ENCODE results near the gene DHX35. TPM values are rescaled to one million over a fixed set of nuclear protein-coding genes. Genes with fewer than 3 reads are reported as not detected.
"Not testable (repeated sequence)": the region's sequence is repeated elsewhere in the genome, so short reads cannot be mapped to it uniquely, and the experiment has no call there.

DHX35 gene
- total and polyA plus RNA-seq, 7 experiments from 2014 or later, result 4.7 to 13.3 (median 10.5) TPM

DNA sequence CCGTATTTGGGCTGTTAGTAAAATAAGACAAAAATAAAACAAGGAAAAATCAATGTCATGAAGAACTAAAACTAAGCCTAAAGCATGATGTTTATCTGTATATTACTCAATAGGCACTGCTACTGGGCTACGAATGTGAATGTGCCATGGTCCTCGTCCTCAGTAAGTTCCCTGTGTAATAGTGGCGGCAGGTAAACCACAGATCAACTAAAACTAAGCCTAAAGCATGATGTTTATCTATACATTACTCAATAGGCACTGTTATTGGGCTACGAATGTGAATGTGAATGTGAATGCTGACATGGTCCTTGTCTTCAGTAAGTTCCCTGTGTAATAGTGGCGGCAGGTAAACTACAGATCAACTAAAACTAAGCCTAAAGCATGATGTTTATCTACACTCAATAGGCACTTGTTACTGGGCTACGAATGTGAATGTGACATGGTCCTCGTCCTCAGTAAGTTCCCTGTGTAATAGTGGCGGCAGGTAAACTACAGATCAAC lies 1.9 kb upstream of the DHX35 start:
- DNase-seq; ATAC-seq; H3K27me3 Mint-ChIP-seq; CTCF ChIA-PET; H3K36me3 ChIP-seq (ENCODE audit: control insufficient read depth in 2 of 3, insufficient read depth in 3 of 3, low read length in 3 of 3); H3K27ac ChIP-seq (ENCODE audit: low read depth, low read length); H3K4me3 ChIP-seq (ENCODE audit: low read length); H3K27me3 ChIP-seq (ENCODE audit: control insufficient read depth in 2 of 2, insufficient read depth in 2 of 2, low read length in 2 of 2); H3K9me3 ChIP-seq (ENCODE audit: control insufficient read depth in 2 of 3, low read length in 3 of 3); H3K9me3 Mint-ChIP-seq: not testable (repeated sequence)
- Mint-ChIP-seq H3K4me1 (peaks cover 15 to 41% (median 33%) of the 10 kb centered on the region in 7 donors), H3K36me3 (peaks cover 0 to 11% (median 3%) of the 10 kb centered on the region in 5 donors), H3K4me3 (peak overlapping the region in 2 of 10 donors; percentile 33 to 93), H3K27ac (peak overlapping the region in 1 of 9 donors; percentile 94)
- intact Hi-C loops (cut with micrococcal nuclease), result loop anchor here in 1 of 2 donors (5.0 kb wide), 1 partner anchor 1863 kb away; the partner anchor contains the start of gene RBL1
- H3K4me1 ChIP-seq (ENCODE audit: control insufficient read depth in 2 of 2, insufficient read depth in 2 of 2, low read length in 2 of 2), result peaks cover 6 to 16% of the 10 kb centered on the region in 2 donors
- POLR2A ChIA-PET, result interaction anchor here (3.0 kb wide), 1 partner anchor 211 kb away, joined by 17 read pairs; the partner anchor contains the start of gene ACTR5

DNA sequence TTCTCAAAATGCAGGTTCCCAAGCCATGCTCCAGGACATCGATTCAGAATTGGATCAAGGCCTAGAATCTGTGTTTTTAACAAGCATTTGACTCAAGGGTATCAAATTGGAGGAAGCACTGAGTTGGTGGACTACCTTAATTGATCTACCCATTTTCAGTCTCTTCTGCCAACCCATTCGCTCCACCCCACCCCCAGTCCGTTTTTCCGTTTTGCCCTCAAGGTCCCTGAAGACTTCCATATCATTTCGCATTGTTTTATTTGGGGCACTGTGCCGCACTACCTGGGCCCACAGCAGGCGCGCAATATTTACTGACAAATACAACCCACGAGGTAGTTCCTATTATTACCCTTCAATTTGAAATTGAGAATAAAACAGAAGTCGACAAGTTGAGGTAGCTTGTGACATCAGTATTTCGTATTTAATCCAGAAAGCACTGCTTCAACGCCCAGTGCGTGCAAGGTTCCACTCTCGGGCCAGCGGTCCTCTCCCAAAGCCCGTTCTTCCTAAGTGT lies 557 bp upstream of the DHX35 start:
- peak overlapping the region; percentile 92 to 97 (median 96) for H3K4me3 Mint-ChIP-seq
- ChIA-PET POLR2A (interaction anchor here (0.9 to 3.0 kb wide), 12 partner anchors 13 to 316 kb away, joined by 3 to 24 read pairs (median 6); partner anchors contain the start of genes ACTR5, FAM83D and PPP1R16B), CTCF (interaction anchor here (0.6 to 2.4 kb wide), 5 partner anchors 11 to 1189 kb away, joined by 3 to 8 read pairs (median 5); partner anchors contain the start of gene FAM83D)
- H3K36me3 Mint-ChIP-seq, result peaks cover 0 to 15% (median 3%) of the 10 kb centered on the region in 5 donors
- peak overlapping the region; percentile 92 to 98 (median 96) for H3K27ac Mint-ChIP-seq
- H3K27ac ChIP-seq (ENCODE audit: low read depth, low read length), result peak overlapping the region; percentile 69
- peaks cover 0 to 4% (median 0%) of the 10 kb centered on the region in 3 experiments for H3K36me3 ChIP-seq (ENCODE audit: control insufficient read depth in 2 of 3, insufficient read depth in 3 of 3, low read length in 3 of 3)
- intact Hi-C loops (cut with micrococcal nuclease), result loop anchor here (1.0 to 5.0 kb wide), 9 partner anchors 35 to 1864 kb away; partner anchors contain the start of genes ACTR5 (in 2 of the 2), FAM83D (in 2 of the 2), PPP1R16B (in 1 of the 2) and RALGAPB (in 1 of the 2)
- peaks cover 6 to 16% of the 10 kb centered on the region in 2 donors for H3K4me1 ChIP-seq (ENCODE audit: control insufficient read depth in 2 of 2, insufficient read depth in 2 of 2, low read length in 2 of 2)
- no peaks in the 10 kb centered on the region for H3K27me3 Mint-ChIP-seq
- no peak for ATAC-seq
- H3K27me3 ChIP-seq (ENCODE audit: control insufficient read depth in 2 of 2, insufficient read depth in 2 of 2, low read length in 2 of 2), result no peaks in the 10 kb centered on the region
- peaks cover 16 to 46% (median 34%) of the 10 kb centered on the region in 7 donors for H3K4me1 Mint-ChIP-seq
- no peaks in the 10 kb centered on the region for H3K9me3 ChIP-seq (ENCODE audit: control insufficient read depth in 2 of 3, low read length in 3 of 3)
- peak in 1 of 9 donors; percentile 25 for DNase-seq
- no peaks in the 10 kb centered on the region for H3K9me3 Mint-ChIP-seq
- H3K4me3 ChIP-seq (ENCODE audit: low read length), result peak overlapping the region; percentile 97

DNA sequence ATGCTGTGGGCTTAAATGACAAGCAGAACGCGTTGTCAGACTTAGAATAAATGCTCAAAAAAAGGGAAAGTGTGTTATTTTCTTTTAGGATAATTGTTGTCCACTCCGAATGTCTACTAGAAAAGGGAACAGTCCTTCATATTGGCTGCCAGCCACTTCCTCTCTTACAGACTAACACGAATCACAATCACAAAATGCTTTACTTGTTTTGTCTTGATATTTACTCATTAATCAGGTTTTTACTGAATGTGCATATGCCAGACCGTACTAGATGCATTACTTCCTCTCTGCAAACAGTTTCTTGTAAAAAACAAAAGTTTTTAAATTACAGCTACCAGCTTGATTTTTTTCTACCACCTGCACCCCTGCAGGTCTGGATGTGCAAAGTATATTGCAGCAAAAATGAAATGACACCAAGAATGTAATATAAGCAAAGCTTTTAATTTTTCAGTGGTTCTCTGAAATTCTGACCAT lies 821 bp downstream of the DHX35 start:
- DNase-seq (no peak), ATAC-seq (no peak)
- ChIA-PET CTCF (interaction anchor here (0.7 to 2.4 kb wide), 5 partner anchors 10 to 211 kb away, joined by 3 to 8 read pairs (median 5); partner anchors contain the start of genes FAM83D and PPP1R16B), POLR2A (interaction anchor here (0.6 to 3.0 kb wide), 8 partner anchors 9 to 929 kb away, joined by 3 to 24 read pairs (median 6); partner anchors contain the start of genes ACTR5, FAM83D, RPRD1B and TTI1)
- H3K27me3 ChIP-seq (ENCODE audit: control insufficient read depth in 2 of 2, insufficient read depth in 2 of 2, low read length in 2 of 2), result no peaks in the 10 kb centered on the region
- no peaks in the 10 kb centered on the region for H3K9me3 ChIP-seq (ENCODE audit: control insufficient read depth in 2 of 3, low read length in 3 of 3)
- H3K27me3 Mint-ChIP-seq, result no peaks in the 10 kb centered on the region
- H3K36me3 Mint-ChIP-seq, result peaks cover 0 to 20% (median 3%) of the 10 kb centered on the region in 5 donors
- peaks cover 6 to 16% of the 10 kb centered on the region in 2 donors for H3K4me1 ChIP-seq (ENCODE audit: control insufficient read depth in 2 of 2, insufficient read depth in 2 of 2, low read length in 2 of 2)
- H3K9me3 Mint-ChIP-seq, result no peaks in the 10 kb centered on the region
- H3K36me3 ChIP-seq (ENCODE audit: control insufficient read depth in 2 of 3, insufficient read depth in 3 of 3, low read length in 3 of 3), result peaks cover 0 to 5% (median 0%) of the 10 kb centered on the region in 3 experiments
- H3K27ac ChIP-seq (ENCODE audit: low read depth, low read length), result peak overlapping the region; percentile 80
- H3K4me3 ChIP-seq (ENCODE audit: low read length), result peak overlapping the region; percentile 97
- intact Hi-C loops (cut with micrococcal nuclease), result loop anchor here (1.0 to 5.0 kb wide), 9 partner anchors 37 to 1866 kb away; partner anchors contain the start of genes ACTR5 (in 2 of the 2), FAM83D (in 2 of the 2), PPP1R16B (in 1 of the 2) and RALGAPB (in 1 of the 2)
- H3K27ac Mint-ChIP-seq, result peak overlapping the region; percentile 86 to 98 (median 94)
- H3K4me1 Mint-ChIP-seq, result peaks cover 16 to 50% (median 34%) of the 10 kb centered on the region in 7 donors
- H3K4me3 Mint-ChIP-seq, result peak overlapping the region; percentile 92 to 97 (median 96)

DNA sequence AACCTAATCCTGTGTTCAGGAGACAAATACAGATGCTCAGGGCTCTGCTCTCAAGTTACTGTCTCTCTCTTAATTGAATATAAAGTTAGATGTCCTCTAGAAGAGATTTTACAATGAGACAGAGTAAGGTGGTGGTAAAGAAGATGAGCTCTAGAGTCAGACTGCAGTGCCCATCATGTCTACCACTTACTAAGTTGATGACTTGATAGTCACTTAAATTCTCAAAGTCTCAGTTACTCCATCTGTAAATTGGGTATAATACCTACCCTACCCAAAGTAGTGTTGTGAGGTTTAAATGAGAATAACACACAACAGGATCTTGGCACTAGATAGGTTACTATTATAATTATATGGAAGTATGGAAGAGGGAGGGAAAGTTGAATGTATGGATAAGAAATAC lies 1.6 kb downstream of the DHX35 start:
- H3K27me3 Mint-ChIP-seq, result no peaks in the 10 kb centered on the region

DNA sequence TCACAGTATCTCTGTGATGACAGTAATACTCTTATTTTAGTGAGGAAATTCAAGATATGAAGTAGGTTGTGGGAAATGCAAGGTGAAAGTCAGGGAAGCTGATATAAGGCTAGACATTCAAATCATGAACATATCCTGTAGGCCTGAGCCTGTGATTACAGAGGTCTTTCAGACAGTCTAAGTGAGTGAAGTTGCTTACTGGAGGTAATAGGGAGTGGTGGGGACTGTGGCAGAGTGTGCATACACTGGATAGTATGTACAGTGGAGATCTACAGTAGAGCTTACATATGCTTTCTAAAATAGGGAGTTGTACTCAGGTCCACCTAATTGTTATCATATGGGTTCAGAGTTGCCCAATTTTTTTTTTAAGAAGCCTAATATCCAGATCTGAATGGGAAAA lies 3.1 kb downstream of the DHX35 start:
- Mint-ChIP-seq H3K4me1 (peaks cover 16 to 47% (median 34%) of the 10 kb centered on the region in 7 donors), H3K9me3 (no peaks in the 10 kb centered on the region), H3K4me3 (no peak overlapping the region), H3K36me3 (peaks cover 3 to 25% (median 5%) of the 10 kb centered on the region in 5 donors), H3K27ac (no peak overlapping the region), H3K27me3 (no peaks in the 10 kb centered on the region)
- DNase-seq, result no peak
- intact Hi-C loops (cut with micrococcal nuclease), result no loop called here
- Histone ChIP-seq H3K27ac (ENCODE audit: low read depth, low read length) (no peak overlapping the region), H3K4me1 (ENCODE audit: control insufficient read depth in 2 of 2, insufficient read depth in 2 of 2, low read length in 2 of 2) (peaks cover 6 to 16% of the 10 kb centered on the region in 2 donors), H3K4me3 (ENCODE audit: low read length) (no peak overlapping the region), H3K9me3 (ENCODE audit: control insufficient read depth in 2 of 3, low read length in 3 of 3) (no peaks in the 10 kb centered on the region), H3K36me3 (ENCODE audit: control insufficient read depth in 2 of 3, insufficient read depth in 3 of 3, low read length in 3 of 3) (peaks cover 0 to 18% (median 0%) of the 10 kb centered on the region in 3 experiments), H3K27me3 (ENCODE audit: control insufficient read depth in 2 of 2, insufficient read depth in 2 of 2, low read length in 2 of 2) (no peaks in the 10 kb centered on the region)
- ChIA-PET CTCF (interaction anchor here (1.2 to 1.3 kb wide), 2 partner anchors 9 to 15 kb away, joined by 4 to 5 read pairs; no protein-coding TSS in a partner anchor), POLR2A (interaction anchor here (1.3 kb wide), 1 partner anchor 14 kb away, joined by 4 read pairs; no protein-coding TSS in a partner anchor)
- no peak for ATAC-seq

More for the DNA sequence above, 1.6 kb downstream of the DHX35 start:
- H3K36me3 Mint-ChIP-seq, result peaks cover 0 to 21% (median 3%) of the 10 kb centered on the region in 5 donors
- Histone ChIP-seq H3K27ac (ENCODE audit: low read depth, low read length) (no peak overlapping the region), H3K4me1 (ENCODE audit: control insufficient read depth in 2 of 2, insufficient read depth in 2 of 2, low read length in 2 of 2) (peaks cover 6 to 16% of the 10 kb centered on the region in 2 donors), H3K9me3 (ENCODE audit: control insufficient read depth in 2 of 3, low read length in 3 of 3) (no peaks in the 10 kb centered on the region), H3K36me3 (ENCODE audit: control insufficient read depth in 2 of 3, insufficient read depth in 3 of 3, low read length in 3 of 3) (peaks cover 0 to 9% (median 0%) of the 10 kb centered on the region in 3 experiments), H3K4me3 (ENCODE audit: low read length) (no peak overlapping the region), H3K27me3 (ENCODE audit: control insufficient read depth in 2 of 2, insufficient read depth in 2 of 2, low read length in 2 of 2) (no peaks in the 10 kb centered on the region)
- ChIA-PET POLR2A (no interaction called here), CTCF (interaction anchor here (0.6 to 2.4 kb wide), 3 partner anchors 9 to 1438 kb away, joined by 3 to 8 read pairs (median 5); partner anchors contain the start of gene FAM83D)
- intact Hi-C loops (cut with micrococcal nuclease), result loop anchor here in 1 of 2 donors (5.0 kb wide), 1 partner anchor 1866 kb away; the partner anchor contains the start of gene RBL1
- DNase-seq, result no peak
- peaks cover 16 to 50% (median 34%) of the 10 kb centered on the region in 7 donors for H3K4me1 Mint-ChIP-seq
- H3K9me3 Mint-ChIP-seq, result no peaks in the 10 kb centered on the region
- no peak overlapping the region for H3K27ac Mint-ChIP-seq
- no peak for ATAC-seq
- H3K4me3 Mint-ChIP-seq, result peak overlapping the region in 1 of 10 donors; percentile 13

DNA sequence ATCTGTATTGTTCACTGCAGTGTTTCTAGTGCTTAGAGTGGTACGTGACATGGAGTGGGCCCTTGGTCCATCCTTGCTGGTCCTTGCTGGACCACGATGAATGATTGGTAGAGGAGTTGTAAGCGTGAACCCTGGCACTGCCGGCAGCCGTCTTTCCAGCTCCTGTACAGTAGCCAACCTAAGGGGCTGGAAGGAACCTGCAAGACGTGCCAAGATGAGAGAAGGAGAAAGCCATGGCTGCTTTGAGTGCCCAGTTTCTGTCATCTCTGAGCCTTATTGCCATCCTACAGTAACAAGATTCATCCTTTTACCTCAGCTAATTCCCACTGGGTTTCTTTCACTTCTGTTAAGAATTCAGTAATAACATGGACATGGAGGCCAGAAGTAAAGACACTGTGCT lies 5.9 kb downstream of the DHX35 start:
- Mint-ChIP-seq H3K4me3 (no peak overlapping the region), H3K27me3 (no peaks in the 10 kb centered on the region), H3K9me3 (no peaks in the 10 kb centered on the region), H3K36me3 (peaks cover 7 to 40% (median 14%) of the 10 kb centered on the region in 5 donors), H3K27ac (peak overlapping the region in 1 of 9 donors; percentile 49), H3K4me1 (peaks cover 3 to 38% (median 15%) of the 10 kb centered on the region in 7 donors)
- intact Hi-C loops (cut with micrococcal nuclease), result no loop called here
- Histone ChIP-seq H3K36me3 (ENCODE audit: control insufficient read depth in 2 of 3, insufficient read depth in 3 of 3, low read length in 3 of 3) (peaks cover 0 to 40% (median 4%) of the 10 kb centered on the region in 3 experiments), H3K4me3 (ENCODE audit: low read length) (no peak overlapping the region), H3K4me1 (ENCODE audit: control insufficient read depth in 2 of 2, insufficient read depth in 2 of 2, low read length in 2 of 2) (peaks cover 0 to 5% of the 10 kb centered on the region in 2 donors), H3K27ac (ENCODE audit: low read depth, low read length) (no peak overlapping the region), H3K27me3 (ENCODE audit: control insufficient read depth in 2 of 2, insufficient read depth in 2 of 2, low read length in 2 of 2) (no peaks in the 10 kb centered on the region), H3K9me3 (ENCODE audit: control insufficient read depth in 2 of 3, low read length in 3 of 3) (no peaks in the 10 kb centered on the region)
- ChIA-PET POLR2A (no interaction called here), CTCF (no interaction called here)
- DNase-seq (no peak), ATAC-seq (no peak)

All from naive thymus-derived CD4-positive, alpha-beta T cell (primary cell).